HG03045 (cell line): ENCODE measurements around the gene NTRK1.

Experiments used
- ATAC-seq: cut with Tn5 transposase; IDR thresholded peaks from one replicate; pipeline ENCODE4 v1.9.1; 2021; ENCODE audit warnings: mild to moderate bottlenecking, moderate library complexity; ENCODE audit not compliant: unreplicated experiment

The NTRK1 gene

DNA sequence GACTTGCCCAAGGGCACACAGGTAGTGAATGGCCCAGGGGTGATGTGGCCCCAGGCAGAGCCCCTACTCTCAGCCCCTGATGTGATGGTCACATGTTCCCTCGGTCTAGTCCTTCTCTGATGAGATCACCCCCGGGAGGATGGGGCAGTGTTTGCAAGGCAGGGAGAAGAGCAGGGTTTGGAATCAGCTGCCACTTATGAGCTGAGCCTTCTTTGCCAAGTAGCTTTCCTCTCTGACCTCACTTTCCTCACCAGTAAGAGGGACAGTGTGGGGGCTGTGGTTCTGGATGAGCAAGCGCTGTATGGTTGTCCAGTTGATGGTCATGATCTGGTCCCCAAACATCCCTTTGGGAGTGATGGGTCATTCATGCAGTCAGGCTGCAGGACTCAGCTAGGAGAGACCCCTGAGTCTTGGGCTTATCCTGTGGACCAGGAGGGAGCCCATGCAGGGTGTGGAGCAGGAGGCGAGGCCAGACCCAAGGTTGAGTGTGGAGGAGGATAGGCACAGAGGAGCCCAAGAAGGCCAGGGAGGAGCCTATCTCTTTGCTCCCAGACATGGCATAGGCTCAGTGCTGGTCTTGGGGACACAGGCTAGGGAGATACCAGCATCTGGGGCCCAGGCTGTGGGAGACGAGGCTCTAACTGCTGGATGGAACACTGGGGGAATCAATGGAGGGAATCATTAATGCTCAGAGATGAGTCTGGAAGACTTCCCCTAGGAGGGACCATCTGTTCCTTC, 16.9 kb downstream of the NTRK1 start:
- no peak for ATAC-seq

DNA sequence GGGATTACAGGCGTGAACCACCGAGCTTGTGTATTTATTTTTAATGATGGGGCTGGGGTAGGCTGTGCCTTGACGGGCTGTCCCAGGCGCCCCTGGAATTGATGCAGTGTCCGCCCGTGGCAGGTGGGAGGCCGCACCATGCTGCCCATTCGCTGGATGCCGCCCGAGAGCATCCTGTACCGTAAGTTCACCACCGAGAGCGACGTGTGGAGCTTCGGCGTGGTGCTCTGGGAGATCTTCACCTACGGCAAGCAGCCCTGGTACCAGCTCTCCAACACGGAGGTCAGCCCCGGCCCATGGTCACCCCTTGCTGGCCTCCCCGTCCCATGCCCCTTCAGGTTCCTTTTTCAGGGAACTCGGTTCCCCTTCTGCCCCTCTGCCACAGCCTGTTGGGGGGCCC, 19.2 kb downstream of the NTRK1 start:
- no peak for ATAC-seq

DNA sequence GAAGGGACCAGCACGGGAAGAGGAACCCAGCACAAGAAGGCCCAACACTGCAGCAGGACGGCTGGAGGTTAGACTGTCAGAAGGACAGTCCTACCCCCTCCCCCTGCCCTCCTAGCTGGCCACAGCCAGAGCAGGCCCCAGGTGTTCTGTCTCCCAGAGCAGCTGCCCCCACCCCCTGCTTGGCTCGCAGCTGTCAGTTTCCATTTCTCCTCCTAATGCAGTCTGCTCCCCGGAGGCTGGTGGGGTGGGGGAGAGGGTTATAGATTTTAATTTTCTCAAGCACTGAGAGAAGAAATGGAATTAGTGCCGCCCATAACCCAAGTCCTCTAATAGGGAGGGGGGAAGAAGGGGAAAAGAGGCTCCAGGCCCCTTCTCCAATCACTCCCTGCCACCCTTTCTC, 19.8 kb downstream of the NTRK1 start:
- no peak for ATAC-seq

DNA sequence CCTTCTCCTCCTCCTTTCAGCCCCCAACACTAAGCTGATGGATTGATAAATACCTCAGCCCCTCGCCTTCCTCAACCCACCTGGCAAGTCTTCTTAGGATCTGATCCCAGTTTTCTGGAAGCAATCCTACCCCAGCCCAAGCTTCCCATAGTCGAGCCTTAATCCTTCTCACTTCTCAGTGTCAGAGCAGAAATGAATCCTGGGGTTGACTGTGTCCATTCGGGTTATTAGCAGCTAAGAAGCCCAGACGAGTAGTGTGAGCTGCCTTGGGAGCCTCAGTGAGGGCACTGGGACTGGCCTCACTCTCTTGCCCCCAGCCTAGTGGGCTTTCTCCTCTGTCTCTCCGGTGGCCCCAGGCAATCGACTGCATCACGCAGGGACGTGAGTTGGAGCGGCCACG, 20.4 kb downstream of the NTRK1 start:
- ATAC-seq = no peak

GRCh38 chr1:156881663-156882062, 21.0 kb downstream of the NTRK1 start:
- no peak for ATAC-seq

GRCh38 chr1:156882543-156882942, 21.9 kb downstream of the NTRK1 start:
- no peak for ATAC-seq

DNA sequence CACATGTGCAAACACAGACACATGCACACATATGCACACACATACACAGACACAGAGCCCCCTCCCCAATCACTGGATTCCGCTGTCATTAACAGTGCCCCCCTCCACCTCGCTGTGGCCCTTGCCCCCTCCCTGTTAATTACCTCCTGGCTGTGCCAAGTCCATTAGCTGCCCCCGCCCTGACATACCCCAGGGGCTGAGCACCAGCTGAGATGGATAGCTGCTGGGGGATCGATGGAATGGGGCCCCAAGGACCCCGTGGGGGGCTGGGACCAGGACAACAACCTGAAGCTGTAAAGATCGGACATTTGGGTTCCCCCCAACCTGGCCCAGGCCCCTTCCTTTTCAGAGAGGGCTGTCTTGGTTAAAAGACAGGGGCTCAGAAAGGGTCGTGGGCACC, 23.3 kb downstream of the NTRK1 start:
- no peak for ATAC-seq

- ATAC-seq = no peak
Observed at GRCh38 chr1:156884560-156885184, 24.0 kb downstream of the NTRK1 start.

GRCh38 chr1:156885314-156885713, 24.6 kb downstream of the NTRK1 start:
- no peak for ATAC-seq

- no peak for ATAC-seq
Observed at GRCh38 chr1:156885880-156886355, 25.3 kb downstream of the NTRK1 start.

DNA sequence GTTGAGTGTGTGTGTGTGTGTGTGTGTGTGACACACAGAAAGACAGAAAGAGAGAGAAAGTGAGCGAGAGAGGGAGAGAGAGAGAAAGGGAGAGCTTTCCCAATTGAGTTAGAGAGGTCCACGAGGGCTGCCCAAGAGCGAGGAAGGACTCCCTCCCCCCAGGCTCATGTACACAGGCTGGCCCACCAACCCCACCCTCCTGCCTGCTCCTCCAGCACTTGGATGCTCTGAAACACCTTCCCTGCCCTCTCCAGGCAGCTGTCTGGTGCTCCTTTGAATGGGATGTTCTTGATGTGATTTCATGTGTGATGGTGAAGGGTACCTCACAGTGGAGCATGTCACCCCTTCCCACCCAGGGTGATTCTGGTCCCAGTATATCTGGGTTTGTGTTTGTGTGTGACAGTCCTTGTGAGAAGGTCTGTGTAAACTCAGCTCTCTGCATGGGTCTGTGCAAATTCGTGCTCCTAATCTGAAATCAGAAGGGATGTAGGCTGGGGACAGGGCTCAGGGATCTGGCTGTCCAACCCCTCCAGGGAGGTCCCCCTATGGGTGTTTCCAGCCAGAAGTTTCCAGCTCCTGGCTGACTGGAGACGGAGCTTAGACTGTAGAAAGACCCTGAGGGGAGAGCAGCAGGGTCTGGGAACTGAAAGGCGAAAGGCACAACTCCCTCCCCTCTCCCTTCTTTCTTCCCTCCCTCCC, 26.1 kb downstream of the NTRK1 start:
- ATAC-seq = no peak

- no peak for ATAC-seq
Observed at GRCh38 chr1:156887317-156887716, 26.7 kb downstream of the NTRK1 start.

GRCh38 chr1:156887734-156888133, 27.1 kb downstream of the NTRK1 start:
- ATAC-seq = no peak

DNA sequence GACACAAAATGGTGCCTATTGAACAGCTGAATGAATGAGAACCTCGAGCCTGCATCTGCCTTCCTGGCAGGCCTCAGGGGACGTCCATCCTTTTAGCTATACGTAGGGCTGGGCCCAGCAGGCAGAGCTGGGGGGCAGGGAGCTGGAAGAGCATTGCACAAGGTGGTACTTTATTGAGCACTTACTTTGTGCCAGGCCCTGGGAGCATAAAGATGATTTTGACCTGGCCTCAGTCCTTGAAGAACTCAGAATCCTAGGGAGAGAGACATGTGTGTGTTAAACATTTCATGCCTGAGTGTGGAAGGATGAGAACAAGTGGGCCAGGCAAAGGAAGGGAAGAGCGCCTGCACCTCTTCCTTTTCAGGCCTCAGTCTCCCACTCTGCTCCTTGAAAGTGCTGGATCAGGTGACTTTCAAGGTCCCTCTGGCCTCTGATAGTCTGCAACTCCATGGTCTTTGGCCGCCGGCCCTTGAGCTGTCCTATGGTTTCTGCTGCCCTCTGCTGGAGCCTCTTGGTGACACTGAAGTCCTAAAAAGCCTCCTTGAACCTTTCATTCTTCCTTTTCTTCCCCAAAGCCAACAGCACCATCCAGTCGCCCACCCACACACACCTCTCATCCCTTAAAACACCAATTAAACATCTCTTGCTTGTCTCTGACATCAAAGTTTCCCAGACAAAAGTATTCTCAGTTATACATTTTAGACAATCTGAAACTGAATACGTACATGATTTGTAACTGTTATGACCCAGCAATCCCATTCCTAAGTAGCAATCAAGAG, 29.3 kb downstream of the NTRK1 start:
- ATAC-seq = no peak

DNA sequence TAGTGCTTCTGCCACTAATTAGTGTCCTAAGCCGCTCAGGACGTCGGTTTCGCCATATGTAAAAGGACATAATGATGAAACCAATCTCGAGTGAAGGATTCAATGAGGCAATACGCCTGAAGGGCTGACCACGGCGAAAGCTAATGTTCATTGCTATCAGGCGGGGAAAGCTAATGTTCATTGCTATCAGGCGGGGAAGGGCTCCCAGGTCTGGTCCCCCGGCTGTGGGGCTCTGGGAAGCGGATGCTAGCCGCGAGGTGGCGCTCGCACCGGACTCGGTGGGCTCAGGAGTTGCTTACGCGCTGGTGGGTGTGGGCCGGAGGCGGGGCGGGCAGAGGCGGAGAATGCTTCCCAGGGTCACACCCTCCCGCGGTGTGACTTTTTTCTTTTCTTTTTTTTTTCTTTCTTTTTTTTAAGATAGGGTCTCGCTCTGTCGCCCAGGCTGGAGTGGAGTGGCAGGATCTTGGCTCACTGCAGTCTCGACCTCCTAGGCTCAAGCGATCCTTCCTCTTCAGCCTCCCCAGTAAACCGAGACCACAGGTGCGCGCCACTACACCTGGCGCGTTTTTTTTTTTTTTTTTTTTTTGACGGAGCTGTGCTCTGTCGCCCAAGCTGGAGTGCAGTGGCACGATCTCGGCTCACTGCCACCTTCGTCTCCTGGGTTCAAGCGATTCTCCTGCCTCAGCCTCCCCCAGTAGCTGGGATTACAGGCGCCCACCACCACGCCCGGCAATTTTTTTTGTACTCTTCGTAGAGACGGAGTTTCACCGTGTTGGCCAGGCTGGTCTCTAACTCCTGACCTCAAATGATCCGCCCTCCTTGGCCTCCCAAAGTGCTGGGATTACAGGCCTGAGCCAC, 31.8 kb downstream of the NTRK1 start:
- no peak for ATAC-seq

- ATAC-seq = no peak
Observed at GRCh38 chr1:156893048-156893953, 32.6 kb downstream of the NTRK1 start, which contains the start of gene PEAR1. Gene PEAR1 (plus strand): TSS chr1:156893718. CDS start chr1:156903927, 10,209 bp downstream.

DNA sequence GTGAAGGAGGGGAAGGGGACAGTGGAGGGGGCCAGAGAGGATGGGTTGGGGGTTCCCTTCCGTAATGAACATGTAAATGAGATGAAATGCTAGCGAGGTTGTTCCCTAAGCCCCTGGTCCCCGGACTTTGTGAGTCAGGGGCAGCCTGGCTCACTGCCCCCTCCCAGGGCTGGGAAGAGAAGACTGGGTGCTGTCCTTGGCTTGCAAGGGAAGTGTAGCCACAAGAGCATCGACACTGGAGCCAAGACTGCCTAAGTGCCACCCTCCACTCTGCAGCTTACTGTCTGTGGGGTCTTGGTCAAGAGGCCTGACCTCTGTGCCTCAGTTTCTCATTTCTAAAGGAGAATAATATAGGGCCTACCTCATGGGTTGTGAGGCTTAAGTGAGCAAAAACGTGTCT, 33.3 kb downstream of the NTRK1 start:
- ATAC-seq = no peak

GRCh38 chr1:156894711-156895454, 34.2 kb downstream of the NTRK1 start:
- ATAC-seq = no peak

- no peak for ATAC-seq
Observed at GRCh38 chr1:156895455-156895812, 34.8 kb downstream of the NTRK1 start.
